PC-3 (cell line): ENCODE measurements around the gene MRPL28. TPM values are rescaled to one million over a fixed set of nuclear protein-coding genes. Genes with fewer than 3 reads are reported as not detected.

Source experiments
- ATAC-seq: fragments of 200-7000 bp; cut with Tn5 transposase; 2 replicates; pipeline ENCODE4 v1.9.1; 2020; ENCODE audit warnings: mild to moderate bottlenecking, moderate library complexity
- BruUV-seq: library from RNA; stranded (reverse); fragments of 400-500 nt; replicated peaks from 2 replicates; lab custom pipeline; 2021; lab: Mats Ljungman, UMichigan
- CTCF ChIA-PET: fragments of 300-600 bp; sonication (Branson Sonifier 250); formaldehyde crosslinking; loops from one replicate; lab custom pipeline; 2022; ENCODE audit warnings: antibody characterized with exemption; lab: Charles Lee
- POLR2A ChIA-PET: fragments of 300-600 bp; sonication (Branson Sonifier 250); formaldehyde crosslinking; loops from one replicate; lab custom pipeline; 2022; ENCODE audit warnings: antibody characterized with exemption; ENCODE audit not compliant: unreplicated experiment; lab: Charles Lee
- DNase-seq: peaks from one replicate; pipeline ENCODE4 v3.0.0-alpha.2; 2015
- H2AFZ ChIP-seq: fragments of 300-600 bp; sonication (generic); 2 replicates; pipeline ENCODE4 v1.6.0; 2016; ENCODE audit warnings: antibody characterized with exemption, low read length
- H3F3A ChIP-seq: fragments of 300-600 bp; sonication (generic); one replicate; pipeline ENCODE4 v1.6.0; 2017; ENCODE audit warnings: antibody characterized with exemption, low read length, control low read depth, mild to moderate bottlenecking; ENCODE audit not compliant: unreplicated experiment
- H3K27ac ChIP-seq: fragments of 300-600 bp; sonication (generic); 2 replicates; pipeline ENCODE4 v1.5.1; 2016; ENCODE audit warnings: mild to moderate bottlenecking, low read length
- H3K27me3 ChIP-seq: fragments of 300-600 bp; sonication (generic); 2 replicates; pipeline ENCODE4 v1.6.1; 2016; ENCODE audit warnings: low read length, mixed read lengths
- H3K36me3 ChIP-seq: fragments of 300-600 bp; sonication (generic); 2 replicates; pipeline ENCODE4 v1.6.1; 2016; ENCODE audit warnings: low read depth, mixed run types, low read length, mixed read lengths
- H3K4me1 ChIP-seq: fragments of 300-600 bp; sonication (generic); 2 replicates; pipeline ENCODE4 v1.5.1; 2016; ENCODE audit warnings: low read length; ENCODE audit not compliant: insufficient read depth
- H3K4me2 ChIP-seq: fragments of 300-600 bp; sonication (generic); 2 replicates; pipeline ENCODE4 v1.6.0; 2016; ENCODE audit warnings: low read length
- H3K4me3 ChIP-seq: fragments of 300-600 bp; sonication (generic); 2 replicates; pipeline ENCODE4 v1.5.1; 2016; ENCODE audit warnings: mild to moderate bottlenecking, low read length, mixed read lengths
- H3K79me2 ChIP-seq: fragments of 300-600 bp; sonication (generic); 2 replicates; pipeline ENCODE4 v1.6.1; 2017; ENCODE audit warnings: low read length, mixed read lengths
- H3K9ac ChIP-seq: fragments of 300-600 bp; sonication (generic); 2 replicates; pipeline ENCODE4 v1.6.0; 2016; ENCODE audit warnings: mild to moderate bottlenecking, low read length
- H3K9me2 ChIP-seq: fragments of 300-600 bp; sonication (generic); replicated peaks from 2 replicates; pipeline ENCODE4 v1.6.1; 2016; ENCODE audit warnings: mixed run types, low read length, mixed read lengths
- H3K9me3 ChIP-seq: fragments of 300-600 bp; sonication (generic); 2 replicates; pipeline ENCODE4 v1.6.1; 2016; ENCODE audit warnings: low read length, mixed read lengths
- H4K20me1 ChIP-seq: fragments of 300-600 bp; sonication (generic); 2 replicates; pipeline ENCODE4 v1.6.1; 2016; ENCODE audit warnings: low read length, mixed read lengths
- EZH2 ChIP-seq: fragments of 300-600 bp; sonication (generic); IDR thresholded peaks from one replicate; pipeline ENCODE4 v1.6.1; 2017; ENCODE audit warnings: antibody characterized with exemption, mild to moderate bottlenecking, low read length; ENCODE audit not compliant: unreplicated experiment
- EZH2phosphoT487 ChIP-seq: fragments of 300-600 bp; sonication (generic); IDR thresholded peaks from 2 replicates; pipeline ENCODE4 v1.6.1; 2018; ENCODE audit warnings: mild to moderate bottlenecking, antibody characterized with exemption, low read length, borderline replicate concordance
- intact Hi-C: fragments of 100-400 bp; cut with micrococcal nuclease; formaldehyde crosslinking; loops from 2 replicates; pipeline ENCODE4 v1.9.0; 2023
- total RNA-seq: library from RNA; depleted of rRNA; stranded (reverse); fragments of >200 nt; gene quantifications from 2 replicates; pipeline ENCODE4 v1.2.3, GENCODE V29; 2014
- TF ChIP-seq, protein P1 (sequence below): fragments of 300-600 bp; sonication (generic); conservative IDR thresholded peaks from 2 replicates; pipeline ENCODE4 v1.5.1; 2017; ENCODE audit warnings: antibody characterized with exemption, low read depth, mild to moderate bottlenecking, low read length

Gene MRPL28
- total RNA-seq, 1 experiment from 2014 or later = 154 TPM

DNA sequence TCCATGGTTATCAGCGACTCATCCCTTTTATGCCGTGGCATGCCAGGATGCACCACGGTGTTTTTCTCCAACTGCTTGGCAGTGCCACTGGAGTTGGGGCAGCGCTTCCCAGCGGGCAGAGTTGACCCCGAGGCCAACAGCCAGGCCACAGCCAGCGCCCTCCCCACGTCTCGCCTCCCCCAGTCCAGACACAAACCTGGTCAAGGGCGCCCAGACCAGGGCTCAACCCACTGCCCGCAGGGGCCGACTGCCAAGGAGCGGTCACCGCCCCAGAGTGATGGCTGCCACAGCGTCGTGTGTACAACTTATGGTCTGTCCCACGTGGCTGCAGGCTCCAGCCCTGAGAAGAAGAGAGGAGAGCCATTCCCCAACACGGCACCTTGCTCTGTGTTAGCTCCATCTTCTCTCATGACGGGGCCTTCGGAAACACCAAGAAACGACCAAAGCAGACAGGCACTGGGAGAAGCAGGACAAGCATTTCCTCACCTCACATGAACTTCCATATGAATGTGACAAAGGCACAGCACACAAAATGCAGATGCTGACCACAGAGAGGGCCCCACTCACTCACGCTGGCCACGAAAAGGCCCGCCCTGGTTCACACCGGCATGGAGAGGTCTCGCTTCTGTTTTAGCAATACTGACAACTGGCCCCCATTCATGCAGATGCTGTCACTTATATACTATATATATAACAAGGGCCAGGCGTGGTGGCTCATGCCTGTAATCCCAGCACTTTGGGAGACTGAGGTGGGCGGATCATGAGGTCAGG, 44.8 kb downstream of the MRPL28 start:
- peaks cover 45% of the 10 kb centered on the region for H3K79me2 ChIP-seq
- H3K27ac ChIP-seq = no peak overlapping the region
- H3K4me1 ChIP-seq = peaks cover 18% of the 10 kb centered on the region
- no peaks in the 10 kb centered on the region for H3K9me2 ChIP-seq
- DNase-seq (no peak), ATAC-seq (no peak)
- no peaks in the 10 kb centered on the region for H3K36me3 ChIP-seq
- TF ChIP-seq EZH2 (no peak), EZH2phosphoT487 (no peak)
- TF ChIP-seq, protein P1, sequence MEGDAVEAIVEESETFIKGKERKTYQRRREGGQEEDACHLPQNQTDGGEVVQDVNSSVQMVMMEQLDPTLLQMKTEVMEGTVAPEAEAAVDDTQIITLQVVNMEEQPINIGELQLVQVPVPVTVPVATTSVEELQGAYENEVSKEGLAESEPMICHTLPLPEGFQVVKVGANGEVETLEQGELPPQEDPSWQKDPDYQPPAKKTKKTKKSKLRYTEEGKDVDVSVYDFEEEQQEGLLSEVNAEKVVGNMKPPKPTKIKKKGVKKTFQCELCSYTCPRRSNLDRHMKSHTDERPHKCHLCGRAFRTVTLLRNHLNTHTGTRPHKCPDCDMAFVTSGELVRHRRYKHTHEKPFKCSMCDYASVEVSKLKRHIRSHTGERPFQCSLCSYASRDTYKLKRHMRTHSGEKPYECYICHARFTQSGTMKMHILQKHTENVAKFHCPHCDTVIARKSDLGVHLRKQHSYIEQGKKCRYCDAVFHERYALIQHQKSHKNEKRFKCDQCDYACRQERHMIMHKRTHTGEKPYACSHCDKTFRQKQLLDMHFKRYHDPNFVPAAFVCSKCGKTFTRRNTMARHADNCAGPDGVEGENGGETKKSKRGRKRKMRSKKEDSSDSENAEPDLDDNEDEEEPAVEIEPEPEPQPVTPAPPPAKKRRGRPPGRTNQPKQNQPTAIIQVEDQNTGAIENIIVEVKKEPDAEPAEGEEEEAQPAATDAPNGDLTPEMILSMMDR = no peak
- CTCF ChIA-PET = no interaction called here
- no peaks in the 10 kb centered on the region for H3K27me3 ChIP-seq
- H3K9ac ChIP-seq = no peak overlapping the region
- no peak overlapping the region for H3K4me3 ChIP-seq
- H2AFZ ChIP-seq = no peak overlapping the region
- H3K9me3 ChIP-seq = no peaks in the 10 kb centered on the region
- BruUV-seq = no TSS peak
- H3F3A ChIP-seq = no peaks in the 10 kb centered on the region
- no peak overlapping the region for H3K4me2 ChIP-seq
- POLR2A ChIA-PET = interaction anchor here (0.7 kb wide), 1 partner anchor 24 kb away, joined by 16 read pairs; no protein-coding TSS in a partner anchor
- H4K20me1 ChIP-seq = no peaks in the 10 kb centered on the region; the same call in 1 of the 2 replicates
- intact Hi-C loops = no loop called here

DNA sequence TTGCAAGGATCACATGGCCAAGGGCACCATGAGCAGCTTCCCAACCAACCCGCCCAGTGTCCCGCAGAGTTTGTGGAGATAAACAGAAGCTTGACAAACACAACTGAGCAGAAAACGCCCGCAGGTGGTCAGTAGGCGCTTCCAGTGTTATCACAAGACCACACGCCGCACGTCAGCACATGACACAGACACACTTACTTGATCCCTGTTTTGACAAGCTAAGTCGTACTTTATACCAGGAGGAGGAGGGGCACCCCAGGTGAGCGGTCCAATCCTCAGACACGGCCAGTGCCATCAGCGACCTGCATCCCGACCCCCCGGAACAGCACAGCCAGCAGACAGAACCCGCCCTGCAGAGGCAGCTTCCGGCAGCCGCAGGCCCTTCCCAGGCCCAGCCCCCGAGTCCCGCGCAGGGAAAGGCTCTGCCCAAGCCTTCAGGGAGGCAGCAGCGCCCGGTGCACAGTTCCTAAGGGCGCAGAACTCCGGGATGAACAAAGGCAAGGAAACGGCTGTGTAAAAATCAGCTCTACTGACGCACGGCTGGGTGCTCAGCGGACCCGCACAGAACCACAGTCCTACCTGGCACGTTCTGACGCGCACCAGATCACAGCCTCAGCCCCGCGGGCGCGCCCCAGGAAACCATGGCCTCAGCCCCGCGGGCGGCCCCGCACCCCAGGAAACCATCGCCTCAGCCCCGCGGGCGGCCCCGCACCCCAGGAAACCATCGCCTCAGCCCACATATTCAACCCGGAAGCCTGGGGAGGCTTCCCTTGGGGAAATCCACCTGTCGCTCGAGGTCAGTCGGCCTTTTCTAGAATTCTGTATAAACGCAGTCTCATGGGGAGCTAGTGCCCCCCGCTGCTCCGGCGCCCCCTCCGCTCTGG, 45.6 kb downstream of the MRPL28 start:
- H3K9ac ChIP-seq = no peak overlapping the region
- H3K27me3 ChIP-seq = no peaks in the 10 kb centered on the region
- no peak overlapping the region for H2AFZ ChIP-seq
- no peaks in the 10 kb centered on the region; the same call in 1 of the 2 replicates for H4K20me1 ChIP-seq
- no peaks in the 10 kb centered on the region for H3K9me2 ChIP-seq
- H3F3A ChIP-seq = no peaks in the 10 kb centered on the region
- no peaks in the 10 kb centered on the region for H3K36me3 ChIP-seq
- ATAC-seq (no peak), DNase-seq (no peak)
- ChIA-PET POLR2A (no interaction called here), CTCF (no interaction called here)
- H3K4me3 ChIP-seq = no peak overlapping the region
- intact Hi-C loops = no loop called here
- peaks cover 38% of the 10 kb centered on the region for H3K79me2 ChIP-seq
- BruUV-seq = no TSS peak
- H3K27ac ChIP-seq = no peak overlapping the region
- TF ChIP-seq EZH2phosphoT487 = no peak
- no peak for TF ChIP-seq EZH2
- TF ChIP-seq, protein P1 = no peak
- H3K4me1 ChIP-seq = peaks cover 18% of the 10 kb centered on the region
- no peak overlapping the region for H3K4me2 ChIP-seq
- H3K9me3 ChIP-seq = no peaks in the 10 kb centered on the region
